DMS53 treated with DMSO at 0.1 percent for 48 hours (cell line): ENCODE results near the gene TTC39A.

Experiments
- DNase-seq: peaks from one replicate; lab custom pipeline; 2025; ENCODE audit not compliant: unreplicated experiment; lab: John Stamatoyannopoulos, UW

Gene TTC39A

DNA sequence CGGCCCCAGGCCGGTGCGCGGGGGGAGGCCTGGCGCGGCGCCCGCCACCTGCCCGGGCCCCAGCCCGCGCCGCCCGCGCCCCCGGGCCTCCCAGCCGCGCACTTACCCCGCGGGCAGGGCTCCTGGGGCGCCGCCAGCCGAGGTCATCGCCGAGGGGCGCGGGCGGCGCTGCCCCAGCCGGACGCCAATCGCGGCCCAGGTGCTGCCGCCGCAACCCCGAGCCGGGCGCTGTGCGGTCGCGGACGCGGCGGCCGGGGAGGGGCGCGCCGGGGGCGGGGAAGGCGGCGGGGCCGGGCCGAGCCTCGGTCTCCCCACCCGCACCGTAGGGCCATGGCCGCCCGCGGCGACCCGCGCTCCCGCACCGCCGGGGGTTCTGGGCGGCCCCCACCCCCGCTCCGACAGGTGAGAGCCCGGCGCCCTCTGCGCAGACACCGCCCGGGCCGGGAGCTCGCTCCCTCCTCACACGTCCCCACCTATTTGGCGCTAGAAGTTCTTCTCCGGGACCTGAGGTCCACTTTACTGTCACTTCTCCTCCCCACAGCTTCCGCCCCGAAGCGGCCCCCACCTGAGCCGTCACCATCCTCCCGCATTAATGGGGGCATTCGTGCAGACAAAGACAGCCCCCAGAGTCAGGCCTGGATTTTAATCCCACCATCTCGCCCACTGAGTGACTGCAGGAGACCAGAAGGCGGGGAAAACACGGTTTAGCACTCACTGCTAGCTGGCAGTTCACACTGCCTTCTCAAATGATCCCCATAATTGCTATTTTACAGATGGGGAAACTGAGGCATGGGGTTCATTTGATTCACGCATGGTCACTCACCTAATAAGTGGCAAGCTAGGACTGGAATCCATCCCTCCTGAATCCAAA, at the start of gene TTC39A:
Gene TTC39A, minus strand, starts transcription at position 232 of the 871 bp plus-strand sequence. Its CDS starts 85 bp downstream, at position 147.
- peak; percentile 50 for DNase-seq

DNA sequence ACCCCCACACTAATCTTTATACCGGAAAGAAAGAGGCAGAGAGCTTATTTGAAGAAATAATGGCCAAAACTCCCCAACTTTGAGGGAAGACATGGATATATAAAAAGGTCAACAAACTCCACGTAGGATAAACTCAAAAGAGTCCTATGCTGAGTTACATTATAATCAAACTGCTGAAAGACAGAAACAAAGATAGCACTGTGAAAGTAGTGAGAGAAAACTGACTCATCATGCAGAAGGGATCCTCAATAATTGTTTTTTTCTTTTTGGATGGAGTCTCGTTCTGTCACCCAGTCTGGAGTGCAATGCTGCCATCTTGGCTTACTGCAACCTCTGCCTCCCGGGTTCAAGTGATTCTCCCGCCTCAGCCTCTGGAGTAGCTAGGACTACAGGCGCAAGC, 48.5 kb upstream of the TTC39A start:
- no peak for DNase-seq

DNA sequence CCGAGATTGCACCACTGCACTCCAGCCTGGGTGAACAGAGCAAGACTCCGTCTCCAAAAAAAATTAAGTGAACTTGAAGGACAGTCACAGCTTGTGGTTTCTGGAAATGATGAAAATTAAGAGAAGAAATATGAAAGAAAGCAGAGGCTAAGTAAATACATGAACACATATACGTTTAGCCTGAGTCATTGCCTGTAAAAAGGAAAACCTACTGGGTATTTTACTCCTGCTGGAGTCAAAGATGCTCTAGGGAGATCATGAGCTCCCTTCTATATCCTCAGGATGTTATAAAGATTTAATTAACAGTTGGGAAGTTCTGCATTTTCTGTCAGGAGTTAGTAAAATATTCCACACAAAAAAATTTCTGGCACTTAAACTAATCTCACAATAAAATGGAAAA, 43.5 kb upstream of the TTC39A start:
- no peak for DNase-seq

GRCh38 chr1:51372561-51372960, 42.2 kb upstream of the TTC39A start:
- no peak for DNase-seq

- no peak for DNase-seq
Measured at GRCh38 chr1:51369171-51369570, 38.8 kb upstream of the TTC39A start.

GRCh38 chr1:51365774-51366173, 35.4 kb upstream of the TTC39A start:
- no peak for DNase-seq

DNA sequence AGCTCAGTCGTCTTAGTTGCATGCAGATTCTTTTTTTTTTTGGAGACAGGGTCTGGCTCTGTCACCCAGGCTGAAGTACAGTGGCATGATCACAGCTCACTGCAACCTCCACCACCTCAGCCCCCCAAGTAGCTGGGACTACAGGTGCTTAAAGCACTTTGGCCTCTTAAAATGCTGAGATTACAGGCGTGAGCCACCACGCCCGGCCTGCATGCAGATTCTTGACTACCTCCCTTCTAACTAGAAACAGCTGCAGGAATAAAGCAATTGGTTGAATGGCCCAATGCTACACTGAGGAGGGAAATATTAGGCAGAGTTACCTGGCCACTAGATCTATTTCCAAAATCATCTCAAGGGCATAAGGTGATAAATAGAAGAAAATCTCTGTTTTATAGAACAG, 29.5 kb upstream of the TTC39A start:
- DNase-seq: no peak

DNA sequence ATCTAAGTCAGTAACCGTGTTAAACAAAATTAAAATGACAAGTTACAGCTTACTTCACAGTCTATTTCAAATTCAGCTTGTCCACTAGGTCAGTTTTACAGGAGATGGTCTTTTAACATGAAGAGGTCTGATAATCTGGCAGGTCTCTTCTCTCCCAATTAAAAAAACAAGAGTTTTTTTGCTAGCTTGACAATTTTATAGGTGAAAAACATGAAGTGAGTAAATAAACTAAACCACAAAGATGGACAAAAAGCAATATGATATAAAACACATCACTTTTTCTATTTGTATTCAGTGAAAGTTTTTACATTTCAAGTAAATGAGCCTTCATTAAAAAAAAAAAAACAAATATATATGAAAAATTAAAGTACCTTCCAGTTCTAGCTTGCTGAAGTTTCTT, 25.0 kb upstream of the TTC39A start:
- DNase-seq: no peak

DNA sequence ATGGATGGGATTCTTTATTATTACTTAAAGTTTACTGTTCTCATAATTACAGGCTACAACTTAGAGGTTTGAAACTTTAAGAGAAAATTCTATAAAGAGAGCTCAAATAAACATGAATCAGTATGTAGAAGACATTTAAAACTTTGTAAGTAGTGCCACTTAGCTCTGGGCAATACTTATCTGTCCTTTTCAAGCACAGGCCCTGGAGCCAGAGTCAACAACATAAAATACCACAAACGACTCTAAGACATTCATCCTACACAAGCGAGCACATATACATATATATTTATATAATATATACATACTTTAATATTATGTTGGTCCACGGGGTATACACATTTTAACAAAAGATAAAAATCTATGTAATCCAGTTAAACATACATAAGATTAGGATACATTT, 24.1 kb upstream of the TTC39A start:
- DNase-seq: no peak

- no peak for DNase-seq
Measured at GRCh38 chr1:51351907-51352306, 21.5 kb upstream of the TTC39A start.

DNA sequence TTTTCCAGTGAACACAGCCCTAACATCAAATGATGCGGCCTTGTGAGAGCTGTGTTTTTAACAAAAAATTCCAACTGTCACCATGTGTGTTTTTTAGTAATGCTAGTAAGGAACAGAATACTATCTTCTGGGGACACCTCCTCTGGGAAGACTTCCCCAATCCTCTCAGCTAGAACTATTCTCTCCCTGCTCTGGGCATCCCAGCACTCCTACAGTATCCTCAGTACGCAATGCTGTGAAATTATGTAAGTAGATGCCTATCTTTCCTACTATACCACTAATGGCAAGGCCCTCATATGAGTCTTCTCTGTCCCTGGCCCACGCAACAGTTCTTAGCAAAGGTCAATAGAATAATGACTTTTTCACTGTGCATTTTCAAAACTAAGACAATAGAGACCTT, 19.5 kb upstream of the TTC39A start:
- DNase-seq: no peak

- no peak for DNase-seq
Measured at GRCh38 chr1:51348147-51348527, 17.8 kb upstream of the TTC39A start.

- no peak for DNase-seq
Measured at GRCh38 chr1:51347398-51348146, 17.2 kb upstream of the TTC39A start.

- DNase-seq: no peak
Measured at GRCh38 chr1:51346086-51346942, 16.0 kb upstream of the TTC39A start.

DNA sequence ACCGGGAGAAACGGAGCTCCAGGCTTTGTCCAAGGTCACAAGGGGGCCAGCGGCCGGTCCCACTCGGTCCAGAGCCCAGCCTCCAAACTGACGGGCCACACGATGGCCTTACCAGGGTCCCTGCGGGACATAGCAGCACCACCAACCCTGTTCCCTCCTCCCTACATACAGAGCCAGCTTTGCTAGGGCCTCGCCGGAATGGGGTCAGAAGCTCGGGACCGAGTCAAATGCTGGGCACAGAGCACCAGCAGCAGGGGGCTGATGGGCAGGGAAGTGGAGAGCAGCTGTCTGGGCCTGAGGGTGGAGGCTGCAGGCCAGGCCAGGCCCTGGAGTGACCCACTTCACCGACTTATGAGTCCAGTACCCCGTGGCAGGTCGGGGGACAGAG, 14.9 kb upstream of the TTC39A start:
- DNase-seq: no peak

GRCh38 chr1:51344602-51345299, 14.4 kb upstream of the TTC39A start:
- DNase-seq: peak; percentile 57

GRCh38 chr1:51344276-51344601, 13.9 kb upstream of the TTC39A start:
- DNase-seq: no peak

DNA sequence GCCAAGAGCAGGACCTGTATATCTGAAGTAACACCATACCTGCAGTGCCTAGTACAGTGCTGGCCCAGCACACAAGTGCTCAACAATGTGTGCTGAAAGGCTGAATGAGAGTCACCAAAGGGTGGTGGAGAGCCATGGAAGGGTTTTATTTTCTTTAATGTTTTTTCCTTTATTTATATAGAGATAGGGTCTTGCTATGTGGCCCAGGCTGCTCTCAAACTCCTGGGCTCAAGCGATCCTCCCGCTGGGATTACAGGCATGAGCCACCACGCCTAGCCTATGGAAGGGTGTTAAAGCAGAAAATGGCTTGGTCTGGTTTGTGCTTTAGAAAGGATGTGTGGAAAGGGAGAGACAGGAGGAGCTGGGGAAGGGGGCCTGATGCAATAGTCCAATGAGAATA, 13.3 kb upstream of the TTC39A start:
- no peak for DNase-seq

- no peak for DNase-seq
Measured at GRCh38 chr1:51342591-51343206, 12.3 kb upstream of the TTC39A start.

- no peak for DNase-seq
Measured at GRCh38 chr1:51341876-51342496, 11.6 kb upstream of the TTC39A start.
